Measurements from ENCODE around the gene JPT1. TPM values are rescaled to one million over a fixed set of nuclear protein-coding genes. Genes with fewer than 3 reads are reported as not detected.
A peak's percentile ranks its signal among the peaks of the same experiment; 100 is the strongest.

Gene JPT1
- total RNA-seq (2021; ENCODE audit: unreplicated experiment), result 448 TPM
- polyA plus RNA-seq (2012; ENCODE audit: insufficient read length), result 639 TPM
- Bru-seq, nascent RNA, result percentile 95 among the genes with signal in this experiment
- BruChase-seq, experiment 1, labeled RNA remaining after a 2-hour chase, result percentile 92 among the genes with signal in this experiment
- percentile 97 among the genes with signal in this experiment for BruChase-seq, experiment 2, labeled RNA remaining after a 6-hour chase
- long read RNA-seq, partial matches to known transcripts, result 2 of 158 reads
- long read RNA-seq, other reads (novel, unspliced or antisense), result 153 of 158 reads

- H3K36me3 ChIP-seq (ENCODE audit: control insufficient read depth, insufficient read depth, low read length), result peaks cover 11% of the 10 kb centered on the region; the same call in 1 of the 2 replicates
- in situ Hi-C loops (cut with HindIII; ENCODE audit: low pct_unique_long_range_greater_than_20kb, low sequenced_read_pairs) (no loop called here), intact Hi-C loops (cut with micrococcal nuclease; ENCODE audit: unreplicated experiment) (no loop called here)
- H3K27me3 ChIP-seq (ENCODE audit: control insufficient read depth, insufficient read depth, low read length), result no peaks in the 10 kb centered on the region
- ChIA-PET CTCF (interaction anchor here (0.6 to 1.0 kb wide), 3 partner anchors 37 to 49 kb away, joined by 3 to 7 read pairs (median 4); no protein-coding TSS in a partner anchor), POLR2A (no interaction called here)
- no TSS peak for BruUV-seq (replicated peaks)
- H3K4me1 ChIP-seq (ENCODE audit: control insufficient read depth, insufficient read depth, low read length), result peaks cover 24% of the 10 kb centered on the region
- ATAC-seq, result peak; percentile 95
- H3K27ac ChIP-seq (ENCODE audit: low read length), result peak within 1 kb of the TSS; percentile 92
- no peaks in the 10 kb centered on the region for H3K9me3 ChIP-seq (ENCODE audit: control insufficient read depth, insufficient read depth, low read depth, low read length)
- DNase-seq (ENCODE audit: low read depth, low spot score), result peak; percentile 96
- peak within 1 kb of the TSS; percentile 84 to 85 for H3K4me3 ChIP-seq (ENCODE audit: low read depth in 2 of 2, low read length in 2 of 2)
- TF ChIP-seq TCF7L2 (IDR thresholded peaks at IDR 0.05; ENCODE audit: low read depth, low read length) (peak; percentile 21), CTCF (IDR thresholded peaks at IDR 0.05) (no peak), SIN3A (IDR thresholded peaks at IDR 0.05; ENCODE audit: borderline replicate concordance, insufficient read depth, low read depth, low read length) (peak; percentile 98), POLR2AphosphoS5 (IDR thresholded peaks at IDR 0.05; ENCODE audit: low read depth, low read length) (peak; percentile 100)
- TF ChIP-seq, protein P1, sequence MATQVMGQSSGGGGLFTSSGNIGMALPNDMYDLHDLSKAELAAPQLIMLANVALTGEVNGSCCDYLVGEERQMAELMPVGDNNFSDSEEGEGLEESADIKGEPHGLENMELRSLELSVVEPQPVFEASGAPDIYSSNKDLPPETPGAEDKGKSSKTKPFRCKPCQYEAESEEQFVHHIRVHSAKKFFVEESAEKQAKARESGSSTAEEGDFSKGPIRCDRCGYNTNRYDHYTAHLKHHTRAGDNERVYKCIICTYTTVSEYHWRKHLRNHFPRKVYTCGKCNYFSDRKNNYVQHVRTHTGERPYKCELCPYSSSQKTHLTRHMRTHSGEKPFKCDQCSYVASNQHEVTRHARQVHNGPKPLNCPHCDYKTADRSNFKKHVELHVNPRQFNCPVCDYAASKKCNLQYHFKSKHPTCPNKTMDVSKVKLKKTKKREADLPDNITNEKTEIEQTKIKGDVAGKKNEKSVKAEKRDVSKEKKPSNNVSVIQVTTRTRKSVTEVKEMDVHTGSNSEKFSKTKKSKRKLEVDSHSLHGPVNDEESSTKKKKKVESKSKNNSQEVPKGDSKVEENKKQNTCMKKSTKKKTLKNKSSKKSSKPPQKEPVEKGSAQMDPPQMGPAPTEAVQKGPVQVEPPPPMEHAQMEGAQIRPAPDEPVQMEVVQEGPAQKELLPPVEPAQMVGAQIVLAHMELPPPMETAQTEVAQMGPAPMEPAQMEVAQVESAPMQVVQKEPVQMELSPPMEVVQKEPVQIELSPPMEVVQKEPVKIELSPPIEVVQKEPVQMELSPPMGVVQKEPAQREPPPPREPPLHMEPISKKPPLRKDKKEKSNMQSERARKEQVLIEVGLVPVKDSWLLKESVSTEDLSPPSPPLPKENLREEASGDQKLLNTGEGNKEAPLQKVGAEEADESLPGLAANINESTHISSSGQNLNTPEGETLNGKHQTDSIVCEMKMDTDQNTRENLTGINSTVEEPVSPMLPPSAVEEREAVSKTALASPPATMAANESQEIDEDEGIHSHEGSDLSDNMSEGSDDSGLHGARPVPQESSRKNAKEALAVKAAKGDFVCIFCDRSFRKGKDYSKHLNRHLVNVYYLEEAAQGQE (IDR thresholded peaks at IDR 0.05; ENCODE audit: insufficient read depth in 1 of 2, low read depth in 2 of 2, low read length in 1 of 2), result no peak
Measured at GRCh38 chr17:75154195-75155106, at the start of gene JPT1. Gene JPT1 (minus strand): TSS chr17:75154512. CDS start chr17:75154397, 115 bp downstream.

- no peak overlapping the region for H3K27ac ChIP-seq (ENCODE audit: low read length)
Measured at GRCh38 chr17:75199886-75200618, 45.7 kb upstream of the JPT1 start.

More at GRCh38 chr17:75199886-75200618, 45.7 kb upstream of the JPT1 start:
- Histone ChIP-seq H3K27me3 (ENCODE audit: control insufficient read depth, insufficient read depth, low read length) (no peaks in the 10 kb centered on the region), H3K4me1 (ENCODE audit: control insufficient read depth, insufficient read depth, low read length) (no peaks in the 10 kb centered on the region), H3K4me3 (ENCODE audit: low read depth in 2 of 2, low read length in 2 of 2) (no peak overlapping the region), H3K9me3 (ENCODE audit: control insufficient read depth, insufficient read depth, low read depth, low read length) (no peaks in the 10 kb centered on the region), H3K36me3 (ENCODE audit: control insufficient read depth, insufficient read depth, low read length) (no peaks in the 10 kb centered on the region)
- no peak for ATAC-seq
- intact Hi-C loops (cut with micrococcal nuclease; ENCODE audit: unreplicated experiment) (no loop called here), in situ Hi-C loops (cut with HindIII; ENCODE audit: low pct_unique_long_range_greater_than_20kb, low sequenced_read_pairs) (no loop called here)
- POLR2A ChIA-PET, result no interaction called here
- TF ChIP-seq CTCF (IDR thresholded peaks at IDR 0.05), result no peak
- no peak for TF ChIP-seq POLR2AphosphoS5 (IDR thresholded peaks at IDR 0.05; ENCODE audit: low read depth, low read length)
- TF ChIP-seq, protein P1 (IDR thresholded peaks at IDR 0.05; ENCODE audit: insufficient read depth in 1 of 2, low read depth in 2 of 2, low read length in 1 of 2), result no peak
- TF ChIP-seq SIN3A (IDR thresholded peaks at IDR 0.05; ENCODE audit: borderline replicate concordance, insufficient read depth, low read depth, low read length), result no peak
- no peak for TF ChIP-seq TCF7L2 (IDR thresholded peaks at IDR 0.05; ENCODE audit: low read depth, low read length)
- BruUV-seq (replicated peaks), result no TSS peak
- CTCF ChIA-PET, result interaction anchor here (0.6 to 1.4 kb wide), 2 partner anchors 86 to 146 kb away, joined by 4 read pairs; no protein-coding TSS in a partner anchor
- DNase-seq (ENCODE audit: low read depth, low spot score), result no peak

All from Panc1 (cell line).